GM19395 (cell line): ENCODE measurements around the gene LMF1.

Source experiments
- ATAC-seq: cut with Tn5 transposase; IDR thresholded peaks from one replicate; pipeline ENCODE4 v1.9.1; 2021; ENCODE audit warnings: mild to moderate bottlenecking, moderate library complexity; ENCODE audit not compliant: unreplicated experiment

The LMF1 gene

DNA sequence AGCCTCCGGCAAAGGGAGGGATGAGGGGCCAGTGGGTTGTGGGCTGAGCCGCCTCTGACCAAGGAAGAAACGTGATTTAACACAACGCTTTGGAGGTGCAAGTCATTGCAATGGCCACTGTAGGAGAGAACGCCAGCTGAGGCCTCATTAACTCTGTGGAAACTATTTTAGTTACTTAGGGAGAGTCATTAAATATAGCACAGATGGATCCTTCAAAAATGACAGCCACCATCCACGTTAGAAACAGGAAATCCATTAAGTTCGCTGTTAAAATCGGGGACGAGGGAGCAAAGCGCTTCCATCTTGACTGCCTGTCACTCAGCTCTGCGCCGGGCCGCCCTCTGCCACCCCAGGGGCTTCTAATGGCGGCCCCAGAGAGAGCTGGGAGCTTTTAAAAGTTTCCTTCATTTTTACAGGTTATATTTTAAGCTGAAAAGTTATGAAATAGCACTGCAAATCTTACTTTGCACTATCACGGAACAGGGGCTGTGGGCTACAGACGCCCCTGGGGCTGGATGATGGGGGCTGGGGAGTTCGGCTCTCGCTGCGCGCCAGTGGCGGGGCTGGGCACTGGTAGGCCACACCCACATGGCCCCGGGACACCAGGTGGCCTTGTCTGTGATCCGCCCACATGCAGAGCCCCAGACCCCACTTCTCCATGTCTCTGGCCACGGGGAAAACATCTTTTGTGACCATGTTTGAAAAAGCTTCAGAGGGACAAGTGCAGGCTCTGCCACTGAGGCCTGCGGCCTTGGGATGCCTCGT, 54.6 kb downstream of the LMF1 start:
- no peak for ATAC-seq

DNA sequence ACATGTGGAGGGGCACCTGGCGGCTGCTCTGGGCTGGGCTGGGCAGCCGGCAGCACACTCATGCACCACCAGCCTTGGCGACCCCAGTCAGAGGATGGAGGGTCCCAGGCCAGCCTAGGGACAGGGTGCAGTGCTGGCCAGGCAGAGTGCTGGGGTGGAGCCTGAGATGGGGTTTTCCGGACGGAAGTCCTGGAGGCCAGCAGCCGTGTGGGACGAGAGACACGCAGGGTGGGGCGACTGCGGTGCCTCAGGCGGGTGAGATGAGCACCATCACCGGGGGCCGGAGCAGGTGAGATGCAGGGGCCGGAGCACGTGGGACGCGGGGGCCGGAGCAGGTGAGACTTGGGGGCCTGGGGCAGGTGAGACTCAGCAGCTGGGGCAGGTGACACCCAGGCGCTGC, 55.2 kb downstream of the LMF1 start:
- no peak for ATAC-seq

DNA sequence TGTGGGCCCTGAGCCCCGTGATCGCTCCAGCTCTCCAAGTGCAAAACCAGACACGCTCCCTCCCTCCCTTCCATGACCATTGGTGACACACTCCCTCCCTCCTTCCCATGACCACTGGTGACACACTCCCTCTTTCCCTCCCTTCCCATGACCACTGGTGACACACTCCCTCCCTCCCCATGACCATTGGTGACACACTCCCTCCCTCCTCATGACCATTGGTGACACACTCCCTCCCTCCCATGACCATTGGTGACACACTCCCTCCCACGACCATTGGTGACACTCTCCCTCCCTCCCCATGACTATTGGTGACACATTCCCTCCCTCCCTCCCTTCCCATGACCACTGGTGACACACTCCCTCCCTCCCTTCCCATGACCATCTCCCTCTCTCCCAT, 56.3 kb downstream of the LMF1 start:
- ATAC-seq, result no peak

DNA sequence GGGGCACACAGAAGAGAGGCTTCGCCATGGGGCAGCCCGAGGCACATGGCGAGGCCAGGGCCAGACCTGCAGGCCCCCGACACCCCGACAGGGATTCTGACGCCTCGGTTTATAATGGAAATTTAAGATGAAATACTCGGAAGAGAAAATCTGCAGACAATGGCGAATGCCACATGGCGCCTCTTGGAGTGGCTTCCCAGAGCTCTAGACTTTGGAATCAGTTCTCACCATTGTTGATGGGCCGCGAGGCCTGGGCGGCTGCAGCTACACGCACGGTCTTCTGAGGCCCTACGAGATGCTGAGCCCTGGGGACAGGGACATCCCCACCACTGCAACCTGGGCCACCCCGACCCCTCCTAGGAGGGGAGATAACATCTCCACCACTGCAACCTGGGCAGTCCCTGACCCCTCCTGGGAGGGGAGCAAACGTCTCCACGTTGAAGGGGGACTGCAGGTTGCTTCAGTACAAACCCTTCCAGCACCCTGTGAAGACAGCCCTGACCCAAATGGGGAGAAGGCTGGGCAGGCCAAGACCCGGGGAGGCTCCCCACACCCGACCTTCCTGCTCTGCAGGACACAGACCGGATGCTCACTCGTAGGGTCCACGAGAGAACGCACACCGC, 56.9 kb downstream of the LMF1 start:
- no peak for ATAC-seq

DNA sequence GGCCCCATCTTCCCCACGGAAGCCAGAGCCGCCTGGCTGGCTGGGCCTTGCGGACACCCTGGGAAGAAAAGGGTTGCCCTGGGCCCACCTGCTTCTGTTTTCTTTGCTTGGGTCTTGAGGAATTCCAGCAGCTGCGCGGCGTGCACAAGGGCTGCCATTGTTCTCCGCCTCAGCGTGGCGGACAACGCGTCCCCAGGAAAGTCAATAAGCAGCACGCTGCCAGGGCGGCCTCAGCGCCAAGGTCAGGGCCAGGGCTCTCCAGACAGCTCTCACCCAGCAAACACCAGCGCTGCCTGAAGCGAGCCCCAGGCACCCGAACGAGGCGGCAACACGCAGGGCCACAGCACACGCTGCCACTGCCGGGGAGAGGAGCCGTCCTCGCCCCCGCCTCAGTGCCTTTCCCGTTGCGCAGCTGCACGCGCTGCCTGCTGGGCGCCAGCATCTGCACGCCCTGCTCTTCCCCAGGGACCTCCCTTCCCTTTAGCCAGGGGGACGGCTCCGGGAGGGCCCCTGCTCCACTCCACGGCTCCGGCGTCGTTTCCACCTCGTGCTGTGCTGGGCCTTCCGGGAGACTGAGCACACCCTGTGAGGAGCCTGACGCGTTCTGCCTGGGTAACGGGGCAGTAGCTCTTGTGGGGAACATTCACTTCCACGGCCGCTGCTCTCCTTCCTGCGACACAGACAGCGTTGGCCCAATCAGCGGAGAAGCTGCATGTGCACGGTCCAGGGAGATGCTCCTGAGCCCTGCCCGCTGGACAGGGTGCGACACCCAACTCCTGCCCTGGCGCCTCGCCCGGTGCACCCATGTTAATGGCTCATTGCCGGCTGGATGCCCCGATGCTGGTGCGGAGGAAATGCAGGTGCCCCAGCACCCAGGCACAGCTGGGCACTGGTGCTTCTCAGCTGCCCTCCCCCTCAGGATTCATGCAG, 57.8 kb downstream of the LMF1 start:
- no peak for ATAC-seq

DNA sequence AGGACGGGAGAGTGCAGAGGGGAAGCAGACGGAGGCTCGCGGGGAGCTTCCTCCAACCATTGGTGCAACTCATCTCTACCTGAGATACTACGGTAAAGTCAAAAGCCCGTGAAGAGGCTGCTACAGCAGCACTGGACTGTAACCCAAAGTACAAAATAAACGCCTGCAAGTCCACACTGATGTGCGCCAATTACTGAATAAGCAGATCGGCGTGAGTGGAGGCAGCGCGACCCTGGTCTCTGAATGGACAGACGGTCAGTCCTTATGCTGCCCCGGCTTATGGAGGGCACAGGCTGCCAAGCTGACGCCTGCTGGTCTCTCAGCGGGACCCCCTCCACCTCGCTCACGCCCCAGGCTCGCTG, 58.5 kb downstream of the LMF1 start:
- ATAC-seq, result no peak

DNA sequence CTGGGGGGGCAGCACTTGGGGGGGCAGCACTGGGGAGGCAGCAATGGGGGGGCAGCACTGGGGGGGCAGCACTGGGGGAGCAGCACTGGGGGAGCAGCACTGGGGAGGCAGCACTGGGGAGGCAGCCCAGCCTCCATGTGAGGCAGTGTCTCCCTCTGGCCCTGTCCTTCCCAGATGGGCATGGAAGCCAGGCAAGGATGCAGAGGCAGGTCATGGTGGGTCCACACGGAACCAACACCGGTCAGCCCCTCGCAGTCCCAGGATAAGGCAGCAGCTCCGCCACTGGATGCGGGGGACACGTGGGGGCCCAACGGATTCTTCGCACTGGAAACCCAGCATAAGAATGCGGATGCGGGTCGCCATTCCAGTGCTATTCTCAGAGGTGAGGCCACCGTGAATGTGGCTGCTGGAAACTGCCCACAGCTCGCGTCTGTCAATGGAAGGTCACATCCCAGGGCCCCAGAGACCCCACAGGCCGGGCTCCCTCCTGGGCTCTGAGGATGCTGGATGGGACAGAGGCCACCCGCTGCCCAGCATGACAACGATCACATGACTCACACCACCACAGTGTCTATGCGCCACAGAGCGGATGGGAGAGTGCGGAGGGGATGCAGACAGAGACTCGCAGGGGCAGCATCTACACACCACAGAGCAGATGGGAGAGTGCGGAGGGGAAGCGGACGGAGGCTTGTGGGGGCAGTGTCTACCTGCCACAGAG, 59.0 kb downstream of the LMF1 start:
- ATAC-seq, result no peak

DNA sequence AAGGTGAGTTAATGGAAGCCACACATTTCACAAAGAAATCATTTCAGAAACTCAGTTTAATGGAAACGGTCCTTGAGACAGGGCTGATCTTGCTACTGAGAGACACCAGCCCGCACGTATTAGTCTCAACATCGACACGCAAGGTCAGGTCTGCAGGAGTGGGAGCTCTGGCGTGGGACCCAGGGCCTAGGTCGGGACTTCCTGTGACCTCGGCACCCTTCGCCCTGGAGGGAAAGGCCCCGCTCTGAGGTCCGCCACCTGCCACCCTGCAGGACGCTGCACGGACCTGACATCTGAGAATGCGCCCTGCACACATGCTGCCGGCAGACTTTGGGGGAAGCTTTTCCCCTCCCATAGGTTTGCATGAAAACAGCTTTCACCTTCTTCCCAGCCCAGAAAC, 59.7 kb downstream of the LMF1 start:
- ATAC-seq, result no peak

DNA sequence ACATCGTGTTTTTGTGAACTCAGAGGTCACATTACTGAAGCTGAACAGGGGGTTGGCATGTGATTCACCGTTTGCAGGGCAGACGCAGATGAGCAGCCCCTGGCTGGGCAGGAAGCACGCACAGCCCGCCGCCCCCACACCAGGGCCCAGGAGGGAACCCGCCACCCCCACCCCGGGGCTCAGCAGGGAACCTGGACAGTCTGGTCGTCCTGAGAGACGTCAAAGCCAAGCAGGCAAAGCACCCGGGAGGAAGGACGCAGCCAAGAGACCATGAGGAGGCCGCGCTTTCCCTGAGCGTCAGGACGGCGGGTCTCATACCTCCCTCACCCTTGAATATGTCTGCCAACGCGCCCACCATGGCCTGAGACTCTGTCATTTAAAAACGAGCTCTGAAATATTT, 60.6 kb downstream of the LMF1 start:
- ATAC-seq, result no peak

DNA sequence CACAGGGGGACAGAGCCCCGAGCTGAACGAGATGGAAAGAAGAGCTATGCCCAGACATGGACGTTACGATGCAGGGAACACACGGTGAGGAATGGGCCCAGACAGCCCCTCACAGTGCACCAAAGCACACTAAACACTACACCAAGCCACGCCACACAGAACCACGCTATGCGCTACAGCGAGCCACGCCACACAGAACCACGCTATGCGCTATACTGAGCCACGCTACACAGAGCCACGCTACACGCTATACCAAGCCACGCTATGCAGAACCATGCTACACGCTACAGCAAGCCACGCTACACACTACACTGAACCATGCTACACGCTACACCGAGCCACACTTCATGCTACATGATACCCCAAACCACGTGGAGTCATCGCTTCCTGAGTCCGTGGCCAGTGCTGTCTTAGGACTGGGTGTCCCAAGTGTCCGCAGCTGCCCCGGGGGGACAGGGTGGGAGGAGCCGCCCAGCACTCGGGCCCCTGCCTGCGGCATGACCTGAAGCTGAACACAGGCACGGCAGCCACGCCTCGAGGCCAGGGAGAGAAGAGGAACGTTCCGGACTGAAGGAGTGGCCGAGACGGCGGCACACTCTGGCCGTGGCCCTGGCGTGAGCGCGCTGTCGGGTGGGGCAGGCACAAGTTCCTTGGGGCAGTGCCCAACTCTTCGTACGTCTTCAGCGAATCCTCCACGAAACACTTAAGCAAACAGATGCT, 61.3 kb downstream of the LMF1 start:
- no peak for ATAC-seq

DNA sequence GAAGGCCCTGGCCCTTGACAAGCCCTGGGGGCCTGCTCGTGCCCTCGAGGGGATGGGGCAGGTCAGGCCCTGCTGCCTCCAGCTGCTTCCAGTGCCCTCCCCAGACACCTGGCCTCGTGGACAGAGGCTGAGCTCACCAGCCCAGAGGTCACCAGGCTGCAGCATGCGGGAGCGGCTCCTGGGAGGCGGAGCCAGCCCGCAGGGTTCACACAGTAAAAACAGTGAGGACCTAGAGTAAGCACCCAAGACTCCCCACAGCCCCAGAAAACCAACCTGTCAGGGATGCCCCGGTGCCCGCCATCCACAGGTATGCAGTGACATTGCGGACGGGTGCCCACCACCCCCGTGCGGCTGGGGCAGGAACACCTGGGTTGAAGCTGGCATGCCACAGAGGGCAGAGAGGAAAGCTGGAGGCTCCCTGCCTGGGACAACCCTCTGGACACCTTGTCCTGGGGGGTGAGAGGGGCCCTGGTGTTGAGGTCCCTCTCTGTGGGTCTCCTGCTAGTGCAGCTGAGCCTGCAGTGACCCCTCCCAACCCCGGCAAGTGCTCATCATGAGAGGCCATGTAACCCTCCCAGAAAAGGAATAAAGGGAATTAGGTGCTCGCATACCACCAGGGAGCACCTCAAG, 62.1 kb downstream of the LMF1 start:
- ATAC-seq, result no peak

DNA sequence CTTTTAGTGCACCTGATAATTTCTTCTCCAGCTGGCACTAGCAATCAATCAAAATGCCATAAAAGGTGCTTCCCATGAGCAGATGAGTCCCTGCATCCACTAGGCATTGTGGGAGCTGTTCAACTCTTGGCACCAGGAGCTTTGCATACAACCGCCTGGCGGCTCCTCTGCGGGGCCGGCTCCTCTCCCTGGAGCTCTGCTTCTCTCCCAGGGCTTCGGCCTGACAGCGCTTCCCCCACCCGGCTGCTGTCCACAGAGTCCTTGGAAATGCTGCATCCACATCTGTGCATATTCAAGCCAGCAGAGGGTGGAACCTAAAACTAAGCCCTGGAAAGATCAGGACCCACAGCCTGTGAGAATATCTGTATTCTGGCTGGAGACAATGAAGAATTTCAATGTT, 62.9 kb downstream of the LMF1 start:
- ATAC-seq, result no peak

DNA sequence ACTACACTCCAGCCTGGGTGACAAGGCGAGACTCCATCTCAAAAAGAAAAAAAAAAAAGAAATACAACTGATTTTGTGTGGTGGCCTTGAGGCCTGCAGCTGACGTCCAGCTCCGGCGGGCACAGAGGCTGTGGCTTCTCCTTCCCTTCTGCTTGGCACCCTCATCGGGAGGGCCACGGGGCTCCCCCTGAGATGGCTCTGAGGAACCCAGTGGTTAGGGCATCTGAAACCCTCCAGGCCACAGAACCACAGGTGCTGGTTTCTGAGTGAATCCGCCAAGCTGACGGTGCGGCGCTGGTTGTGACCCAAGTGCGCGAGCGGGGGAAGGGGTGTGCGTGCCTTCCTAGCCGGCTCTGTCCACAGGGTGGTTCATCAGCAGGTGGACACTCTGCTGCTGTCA, 63.4 kb downstream of the LMF1 start:
- ATAC-seq, result no peak

DNA sequence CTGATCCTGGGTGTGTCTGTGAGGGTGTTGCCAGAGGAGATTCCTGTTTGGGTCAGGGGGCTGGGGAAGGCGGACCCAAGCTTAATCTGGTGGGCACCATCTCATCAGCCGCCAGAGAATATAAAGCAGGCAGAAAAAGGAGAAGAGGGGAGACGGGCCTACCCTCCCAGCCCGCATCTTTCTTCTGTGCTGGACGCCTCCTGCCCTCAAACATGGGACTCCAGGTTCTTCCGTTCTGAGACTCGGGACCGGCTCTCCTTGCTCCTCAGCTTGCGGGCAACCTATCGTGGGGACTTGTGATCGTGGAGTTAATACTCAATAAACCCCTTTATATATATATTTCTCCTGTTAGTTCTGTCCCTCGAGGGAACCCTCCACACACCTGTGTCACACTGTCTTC, 64.5 kb downstream of the LMF1 start:
- no peak for ATAC-seq

DNA sequence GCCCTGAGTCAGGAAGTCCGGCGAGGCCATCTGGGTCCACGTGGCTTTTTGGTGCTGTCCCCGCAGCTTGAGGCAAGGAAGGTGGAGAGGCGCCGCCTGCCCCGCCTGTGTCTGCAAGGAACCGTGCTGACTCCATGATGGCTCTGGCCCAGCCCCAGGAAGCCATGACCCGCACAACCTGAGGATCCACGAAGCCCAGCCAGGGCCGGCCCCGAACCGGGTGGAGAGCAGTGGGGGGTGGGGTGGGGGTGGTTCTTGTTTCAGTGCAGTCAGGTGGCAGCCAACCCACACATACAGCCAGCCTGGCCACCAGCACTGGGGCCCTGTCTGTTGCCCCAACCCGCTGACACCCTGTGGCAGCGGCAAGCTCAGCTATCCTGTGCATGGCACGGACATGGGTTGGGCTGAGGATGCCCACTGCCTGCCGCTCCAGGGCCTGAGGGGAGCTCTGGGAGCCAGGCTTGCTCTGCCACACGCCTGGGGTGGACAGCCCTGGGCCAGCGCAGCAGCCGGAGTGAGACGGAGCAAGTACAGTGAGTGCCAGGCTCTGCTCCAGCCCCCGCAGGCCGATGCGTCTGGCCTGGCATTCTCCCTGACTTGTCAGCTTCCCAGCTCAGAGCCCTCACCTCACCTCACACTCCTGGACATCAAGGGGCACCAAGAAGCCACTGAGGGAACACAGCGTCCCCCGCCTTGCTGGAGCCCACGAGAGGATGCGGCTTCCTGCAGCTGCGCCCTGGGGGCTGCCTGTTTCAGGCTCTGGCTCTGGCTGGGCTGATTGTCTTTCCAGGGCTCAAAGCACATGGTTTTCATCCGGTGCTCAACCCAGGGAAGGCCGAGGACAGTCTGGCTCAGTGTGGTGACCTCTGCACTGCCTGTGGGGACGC, 68.8 kb downstream of the LMF1 start:
- no peak for ATAC-seq

DNA sequence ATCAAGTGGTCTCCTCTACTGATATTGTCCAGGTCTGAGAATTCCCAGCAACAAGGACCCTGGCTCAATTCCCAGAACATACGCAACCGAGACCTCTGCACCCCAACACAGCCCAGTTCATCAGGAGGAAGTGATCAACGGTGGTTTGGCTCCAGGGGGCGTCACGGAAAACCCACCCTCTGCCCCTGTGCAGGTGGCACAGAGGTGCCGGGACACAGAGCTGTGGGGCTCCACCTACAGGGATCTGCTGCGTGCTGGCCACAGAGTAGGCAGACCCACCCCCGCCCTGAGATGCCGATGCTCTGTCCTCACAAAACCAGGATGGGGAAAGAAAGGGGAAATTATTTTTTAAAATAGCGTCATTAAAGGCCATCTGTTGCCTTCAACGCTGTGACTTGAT, 69.6 kb downstream of the LMF1 start:
- no peak for ATAC-seq

DNA sequence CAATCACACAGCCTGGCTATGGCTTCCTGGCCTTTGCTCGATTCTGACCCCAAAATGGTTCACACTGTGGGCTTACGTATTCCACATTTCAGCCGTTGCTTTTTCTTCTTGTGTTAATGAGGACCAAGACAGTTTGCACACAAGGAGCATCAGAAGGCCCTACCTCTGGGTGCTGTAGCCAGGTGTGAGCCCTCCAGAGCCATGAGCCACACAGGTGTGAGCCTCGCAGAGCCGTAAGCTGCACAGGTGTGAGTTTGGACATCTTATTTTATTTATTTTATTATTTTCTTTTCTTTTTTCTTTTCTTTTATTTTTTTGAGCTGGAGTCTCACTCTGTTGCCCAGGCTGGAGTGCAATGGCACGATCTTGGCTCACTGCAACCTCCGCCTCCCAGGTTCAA, 70.6 kb downstream of the LMF1 start:
- ATAC-seq, result no peak

DNA sequence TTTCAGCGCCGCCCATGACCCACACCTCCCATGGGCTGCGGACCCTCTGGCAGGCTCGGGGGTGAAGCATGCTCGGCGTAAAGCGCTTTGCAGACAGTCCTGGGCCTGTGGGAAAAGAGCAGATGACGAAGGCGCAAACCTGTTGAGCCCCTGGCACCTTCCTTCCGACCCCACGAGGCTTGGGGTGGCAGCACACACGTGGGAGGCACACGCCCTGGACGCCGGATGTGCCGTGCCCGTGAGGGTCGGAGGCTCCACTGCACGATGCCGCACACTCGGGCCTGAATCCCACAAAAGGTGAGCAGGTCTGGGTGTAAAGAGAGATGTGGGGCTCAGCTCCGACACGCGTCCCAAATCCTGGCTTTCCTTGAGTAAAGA, 71.1 kb downstream of the LMF1 start:
- ATAC-seq, result no peak
